Pancreas (tissue), 10 donors: ENCODE measurements around the gene MAEL. TPM values are rescaled to one million over a fixed set of nuclear protein-coding genes. Genes with fewer than 3 reads are reported as not detected.

Source experiments
- ATAC-seq, 4 donors: fragments of 200-7000 bp; cut with Tn5 transposase; one replicate each; pipeline versions ENCODE4 v1.8.0 to v1.9.1; 2020; ENCODE audit warnings: mild to moderate bottlenecking in 4 of 4, moderate library complexity in 4 of 4
- DNase-seq, 6 donors: peaks; one replicate each; pipeline ENCODE4 v3.0.0-alpha.2; 2020
- FAIRE-seq: peaks from 2 replicates; lab custom pipeline; 2012; peaks lifted over from hg19 to GRCh38; lab: Jason Lieb, UNC
- H3K27ac ChIP-seq, 4 donors: fragments of 200-600 bp; sonication (generic); 1 replicate in 3 of 4; 2 replicates in 1 of 4; pipeline versions ENCODE4 v1.5.0 to v1.8.0; 2020
- H3K27me3 ChIP-seq, 4 donors: fragments of 200-600 bp; one replicate each; pipeline ENCODE4 v1.8.0; 2021
- H3K36me3 ChIP-seq, 3 donors: fragments of 200-600 bp; sonication (generic) in 1 of 3; one replicate each; pipeline versions ENCODE4 v1.5.0 to v1.8.0; 2020 to 2021
- H3K4me1 ChIP-seq, 3 donors: fragments of 200-600 bp; one replicate each; pipeline ENCODE4 v1.8.0; 2021
- H3K4me3 ChIP-seq, 4 donors: fragments of 200-600 bp; sonication (generic) in 2 of 4; one replicate each; pipeline versions ENCODE4 v1.5.0 to v1.8.0; 2020 to 2021
- H3K9me3 ChIP-seq, 4 donors: fragments of 200-600 bp; one replicate each; pipeline ENCODE4 v1.8.0; 2021
- WGBS, 2 donors: extraction: QIAGEN DNeasy Blood & Tissue Kit; methylation state at CpG; one replicate each; pipeline ENCODE4 v1.1.7; 2013; 5-methylcytosine and 5-hydroxymethylcytosine counted together
- intact Hi-C, 3 donors: fragments of 100-400 bp; cut with DNase I; formaldehyde crosslinking; loops; one replicate each; pipeline versions ENCODE4 v1.11.1 to v1.14.2; 2022
- polyA plus RNA-seq, 2 donors: library from polyadenylated mRNA; stranded (reverse); fragments of 200-250 nt; gene quantifications; one replicate each; pipeline ENCODE4 v1.2.3, GENCODE V29; 2013
- total RNA-seq, 6 donors: library from RNA; stranded (reverse); fragmentation: NEBNext Ultra II Directional in 4 of 6; extraction: Animal tissue kit (Norgen Biotek cat#: 25700) in 4 of 6; gene quantifications; one replicate each; pipeline versions ENCODE4 v1.2.1 to v1.2.4, GENCODE V29; 2021 to 2023
- TF ChIP-seq, protein P1 (sequence below), 4 donors: fragments of 200-600 bp; sonication (generic) in 3 of 4; IDR thresholded peaks; one replicate each; pipeline versions ENCODE4 v1.5.0 to v1.8.0; 2021; ENCODE audit warnings: antibody characterized with exemption in 4 of 4
- donor health status: healthy with polysubstance abuse.
- donor health status: DM: no; HTN: no; CAD: no; lungs with moderate emphysema.
- donor health status: DM: no; HTN: no; CAD: no.
- donor health status: control.
- donor health status: control.
- donor health status: Bipolar disorder and iron deficiency.
- donor health status: DM: yes; HTN: yes; CAD: no.
- donor health status: DM: no; HTN: no; CAD: no.
- donor health status: DM: no; HTN: no; CAD: no.
- donor health status: DM: yes; HTN: yes; CAD: no.

Gene MAEL
- total and polyA plus RNA-seq, 8 donors: 0.12 to 0.23 TPM; not detected in 6

GRCh38 chr1:167066333-167067122 is 77.4 kb downstream of the MAEL start:
- DNase-seq (peak; percentile 48 to 96 (median 78)), FAIRE-seq (no peak), ATAC-seq (peak; percentile 89 to 100 (median 98))
- WGBS, 2 donors: 4 to 6% methylated on average over 31 of the region's 31 CpGs
- H3K9me3 ChIP-seq: no peaks in the 10 kb centered on the region
- TF ChIP-seq, protein P1, sequence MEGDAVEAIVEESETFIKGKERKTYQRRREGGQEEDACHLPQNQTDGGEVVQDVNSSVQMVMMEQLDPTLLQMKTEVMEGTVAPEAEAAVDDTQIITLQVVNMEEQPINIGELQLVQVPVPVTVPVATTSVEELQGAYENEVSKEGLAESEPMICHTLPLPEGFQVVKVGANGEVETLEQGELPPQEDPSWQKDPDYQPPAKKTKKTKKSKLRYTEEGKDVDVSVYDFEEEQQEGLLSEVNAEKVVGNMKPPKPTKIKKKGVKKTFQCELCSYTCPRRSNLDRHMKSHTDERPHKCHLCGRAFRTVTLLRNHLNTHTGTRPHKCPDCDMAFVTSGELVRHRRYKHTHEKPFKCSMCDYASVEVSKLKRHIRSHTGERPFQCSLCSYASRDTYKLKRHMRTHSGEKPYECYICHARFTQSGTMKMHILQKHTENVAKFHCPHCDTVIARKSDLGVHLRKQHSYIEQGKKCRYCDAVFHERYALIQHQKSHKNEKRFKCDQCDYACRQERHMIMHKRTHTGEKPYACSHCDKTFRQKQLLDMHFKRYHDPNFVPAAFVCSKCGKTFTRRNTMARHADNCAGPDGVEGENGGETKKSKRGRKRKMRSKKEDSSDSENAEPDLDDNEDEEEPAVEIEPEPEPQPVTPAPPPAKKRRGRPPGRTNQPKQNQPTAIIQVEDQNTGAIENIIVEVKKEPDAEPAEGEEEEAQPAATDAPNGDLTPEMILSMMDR (IDR thresholded peaks at IDR 0.05): peak; percentile 88 to 97 (median 96)
- H3K36me3 ChIP-seq: no peaks in the 10 kb centered on the region
- H3K27ac ChIP-seq: no peak overlapping the region
- H3K27me3 ChIP-seq: no peaks in the 10 kb centered on the region
- intact Hi-C loops: loop anchor here (5.0 to 10.0 kb wide), 3 partner anchors 376 to 468 kb away; no protein-coding TSS in a partner anchor
- peak overlapping the region in 1 of 4 donors; percentile 22 for H3K4me3 ChIP-seq
- peaks cover 0 to 3% (median 0%) of the 10 kb centered on the region in 3 donors for H3K4me1 ChIP-seq

GRCh38 chr1:167067904-167068303 is 78.8 kb downstream of the MAEL start:
- ATAC-seq: no peak
- WGBS, 2 donors: 50 to 68% methylated on average over 3 of the region's 3 CpGs

GRCh38 chr1:167068761-167069160 is 79.7 kb downstream of the MAEL start:
- intact Hi-C loops: loop anchor here (5.0 to 10.0 kb wide), 3 partner anchors 374 to 466 kb away; no protein-coding TSS in a partner anchor
- H3K9me3 ChIP-seq: no peaks in the 10 kb centered on the region
- no peaks in the 10 kb centered on the region for H3K27me3 ChIP-seq
- no peaks in the 10 kb centered on the region for H3K36me3 ChIP-seq
- DNase-seq: no peak
- H3K4me3 ChIP-seq: no peak overlapping the region
- no peak for FAIRE-seq
- H3K4me1 ChIP-seq: peaks cover 0 to 3% (median 0%) of the 10 kb centered on the region in 3 donors
- TF ChIP-seq, protein P1 (IDR thresholded peaks at IDR 0.05): no peak
- no peak overlapping the region for H3K27ac ChIP-seq
- ATAC-seq: no peak
- WGBS, 2 donors: 67 to 80% methylated on average over 13 of the region's 13 CpGs

More at GRCh38 chr1:167067904-167068303, 78.8 kb downstream of the MAEL start:
- H3K36me3 ChIP-seq: no peaks in the 10 kb centered on the region
- TF ChIP-seq, protein P1 (IDR thresholded peaks at IDR 0.05): no peak
- H3K27ac ChIP-seq: no peak overlapping the region
- DNase-seq: no peak
- no peak overlapping the region for H3K4me3 ChIP-seq
- peaks cover 0 to 3% (median 0%) of the 10 kb centered on the region in 3 donors for H3K4me1 ChIP-seq
- no peaks in the 10 kb centered on the region for H3K27me3 ChIP-seq
- intact Hi-C loops: loop anchor here (5.0 to 10.0 kb wide), 3 partner anchors 374 to 467 kb away; no protein-coding TSS in a partner anchor
- H3K9me3 ChIP-seq: no peaks in the 10 kb centered on the region
- no peak for FAIRE-seq

DNA sequence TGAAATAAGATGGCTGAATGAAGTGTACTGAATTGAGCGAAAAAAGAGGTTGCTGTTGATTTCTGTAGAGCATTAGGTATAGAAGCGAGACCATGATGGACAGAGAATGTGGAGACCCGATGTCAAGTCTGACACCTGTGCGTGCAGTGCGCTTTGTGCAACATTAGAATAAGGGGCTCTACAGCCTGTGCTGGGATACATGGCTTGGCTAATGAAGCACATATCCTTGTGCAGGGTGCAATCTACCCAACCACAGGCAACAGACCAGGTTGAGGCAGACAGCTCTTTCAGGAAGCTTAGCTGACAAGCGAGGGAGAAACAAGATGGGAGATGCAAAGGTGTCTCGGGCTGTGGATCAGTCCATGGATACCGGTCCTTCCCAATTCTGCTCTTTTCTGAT is 82.2 kb downstream of the MAEL start:
- H3K9me3 ChIP-seq: no peaks in the 10 kb centered on the region
- H3K27me3 ChIP-seq: no peaks in the 10 kb centered on the region
- H3K36me3 ChIP-seq: no peaks in the 10 kb centered on the region
- TF ChIP-seq, protein P1 (IDR thresholded peaks at IDR 0.05): no peak
- intact Hi-C loops: no loop called here
- H3K4me3 ChIP-seq: no peak overlapping the region
- no peak for ATAC-seq
- no peak for FAIRE-seq
- no peak overlapping the region for H3K27ac ChIP-seq
- 79 to 92% methylated on average over 8 of the region's 8 CpGs for WGBS, 2 donors
- no peak for DNase-seq
- peaks cover 0 to 3% (median 0%) of the 10 kb centered on the region in 3 donors for H3K4me1 ChIP-seq

Other genes with a start within 250 kb of the MAEL start
- 10 to 100 TPM; 11.7 to 26.7 (median 15.2) TPM for gene POGK, start 149.8 kb upstream of the MAEL start, total RNA-seq
- gene POGK, start 149.8 kb upstream of the MAEL start, polyA plus RNA-seq: 10 to 100 TPM in 1 of 2 donors, 1 to 10 TPM in 1; 6.3 to 11.6 TPM
- gene TADA1, start 113.0 kb upstream of the MAEL start, total RNA-seq: 1 to 10 TPM; 2.8 to 6.2 (median 4.0) TPM
- gene TADA1, start 113.0 kb upstream of the MAEL start, polyA plus RNA-seq: 1 to 10 TPM; 3.1 to 8.2 TPM
- gene ILDR2, start 13.7 kb upstream of the MAEL start, total RNA-seq: under 1 TPM; 0.09 to 0.95 (median 0.33) TPM
- gene ILDR2, start 13.7 kb upstream of the MAEL start, polyA plus RNA-seq: under 1 TPM; 0.11 to 0.63 TPM
- under 1 TPM in 2 of 6 donors, not detected in 4; 0.16 to 0.22 TPM for gene GPA33, start 101.1 kb downstream of the MAEL start, total RNA-seq
- gene GPA33, start 101.1 kb downstream of the MAEL start, polyA plus RNA-seq: under 1 TPM in 1 of 2 donors, not detected in 1; 0.11 TPM
- gene STYXL2, start 104.8 kb downstream of the MAEL start, total RNA-seq: under 1 TPM in 2 of 6 donors, not detected in 4; 0.12 to 0.37 TPM
- under 1 TPM in 1 of 2 donors, not detected in 1; 0.02 TPM for gene STYXL2, start 104.8 kb downstream of the MAEL start, polyA plus RNA-seq
- gene POU2F1, start 231.6 kb downstream of the MAEL start, total RNA-seq: 1 to 10 TPM; 5.5 to 7.3 (median 6.0) TPM
- gene POU2F1, start 231.6 kb downstream of the MAEL start, polyA plus RNA-seq: 1 to 10 TPM; 1.4 to 3.0 TPM